C4-2B (cell line): ENCODE data around the gene KIF4B.
A peak's percentile ranks its signal among the peaks of the same experiment; 100 is the strongest.
"Not testable (repeated sequence)": the region's sequence is repeated elsewhere in the genome, so short reads cannot be mapped to it uniquely, and the experiment has no call there.

Experiments used
- H3K27ac ChIP-seq: fragments of 450-650 bp; 2 replicates; pipeline ENCODE4 v1.5.1; 2017
- CTCF ChIP-seq: fragments of 450-650 bp; conservative IDR thresholded peaks from 2 replicates; pipeline ENCODE4 v1.5.1; 2017; ENCODE audit warnings: mild to moderate bottlenecking
- ZFX ChIP-seq: fragments of 450-650 bp; IDR thresholded peaks from 2 replicates; pipeline ENCODE4 v1.6.1; 2017

KIF4B gene

GRCh38 chr5:155025895-155026294, 12.3 kb downstream of the KIF4B start:
- TF ChIP-seq CTCF = no peak
- no peak for TF ChIP-seq ZFX
- no peak overlapping the region for H3K27ac ChIP-seq

- no peak for TF ChIP-seq ZFX
- peak; percentile 86 for TF ChIP-seq CTCF
- H3K27ac ChIP-seq = no peak overlapping the region
These were observed 14.6 kb downstream of the KIF4B start for GRCh38 chr5:155027993-155028629.

GRCh38 chr5:155029240-155029639, 15.7 kb downstream of the KIF4B start:
- no peak for TF ChIP-seq CTCF
- TF ChIP-seq ZFX = no peak
- no peak overlapping the region for H3K27ac ChIP-seq

GRCh38 chr5:155034145-155034744, 20.7 kb downstream of the KIF4B start:
- not testable (repeated sequence) for H3K27ac ChIP-seq

GRCh38 chr5:155035087-155035486, 21.5 kb downstream of the KIF4B start:
- H3K27ac ChIP-seq = not testable (repeated sequence)

- no peak overlapping the region for H3K27ac ChIP-seq
- TF ChIP-seq ZFX = no peak
- no peak for TF ChIP-seq CTCF
These were observed 27.6 kb downstream of the KIF4B start for GRCh38 chr5:155040984-155041653.

GRCh38 chr5:155044591-155044990, 31.0 kb downstream of the KIF4B start:
- H3K27ac ChIP-seq = no peak overlapping the region
- TF ChIP-seq CTCF (no peak), ZFX (no peak)

- no peak overlapping the region for H3K27ac ChIP-seq
- TF ChIP-seq CTCF (no peak), ZFX (no peak)
These were observed 33.0 kb downstream of the KIF4B start for GRCh38 chr5:155046591-155046990.
